ENCODE results near the gene ZBTB40. TPM values are rescaled to one million over a fixed set of nuclear protein-coding genes. Genes with fewer than 3 reads are reported as not detected.

The ZBTB40 gene
- polyA plus RNA-seq, 1 of the 3 experiments (the other 2 are of a cell fraction) = 5.0 TPM

GRCh38 chr1:22465015-22465565 lies 13.4 kb downstream of the ZBTB40 start:
- Histone ChIP-seq H3K9me3 (no peaks in the 10 kb centered on the region), H3K4me2 (no peak overlapping the region), H3K27me3 (ENCODE audit: insufficient read depth) (no peaks in the 10 kb centered on the region), H4K20me1 (ENCODE audit: insufficient read depth) (no peaks in the 10 kb centered on the region), H2AFZ (ENCODE audit: low read depth) (no peak overlapping the region), H3K79me2 (ENCODE audit: insufficient read depth) (peaks cover 31% of the 10 kb centered on the region), H3F3A (replicated peaks; ENCODE audit: insufficient read depth) (no peaks in the 10 kb centered on the region), H3K27ac (ENCODE audit: low read depth in 2 of 2, low read length in 1 of 2) (no peak overlapping the region), H3K4me3 (ENCODE audit: low read depth in 2 of 2, low read length in 1 of 2) (no peak overlapping the region), H3K9me2 (no peaks in the 10 kb centered on the region), H3K9ac (no peak overlapping the region), H3K36me3 (replicated peaks in 1 of 2; ENCODE audit: control insufficient read depth in 1 of 2, insufficient read depth in 2 of 2, low read length in 1 of 2) (no peaks in the 10 kb centered on the region), H3K4me1 (ENCODE audit: control insufficient read depth in 1 of 2, insufficient read depth in 2 of 2, low read depth in 1 of 2, low read length in 1 of 2) (peaks cover 0 to 7% of the 10 kb centered on the region in 2 experiments; a peak in 2 of 4 replicates)
- TF ChIP-seq RCOR1 (IDR thresholded peaks at IDR 0.05; ENCODE audit: low read length) (no peak), FOSL2 (IDR thresholded peaks at IDR 0.05; ENCODE audit: borderline replicate concordance, low read depth) (no peak), RAD21 (IDR thresholded peaks at IDR 0.05; ENCODE audit: low read length) (no peak), SMC3 (IDR thresholded peaks at IDR 0.05; ENCODE audit: low read depth, low read length) (no peak), EP300 (IDR thresholded peaks at IDR 0.05; ENCODE audit: borderline replicate concordance in 1 of 2, low read depth in 1 of 2, low read length in 1 of 2) (no peak), USF1 (IDR thresholded peaks at IDR 0.05; ENCODE audit: borderline replicate concordance, low read depth) (no peak), MEF2A (IDR thresholded peaks at IDR 0.05; ENCODE audit: borderline replicate concordance, low read depth) (no peak), POLR2AphosphoS5 (IDR thresholded peaks at IDR 0.05; ENCODE audit: low read depth, low read length) (no peak), FOXJ3 (CRISPR knock-in tag; IDR thresholded peaks at IDR 0.05) (no peak), GATA2 (CRISPR knock-in tag; IDR thresholded peaks at IDR 0.05) (no peak), MAX (IDR thresholded peaks at IDR 0.05; ENCODE audit: low read depth) (no peak)
- POLR2A ChIA-PET = no interaction called here
- no peak for DNase-seq
- CTCF ChIA-PET = no interaction called here
- WGBS (ENCODE audit: low lambda C conversion rate) = 92% methylated on average over 7 of the region's 9 CpGs

GRCh38 chr1:22465671-22466070 lies 14.0 kb downstream of the ZBTB40 start:
- TF ChIP-seq USF1 (IDR thresholded peaks at IDR 0.05; ENCODE audit: borderline replicate concordance, low read depth) (no peak), CTCF (IDR thresholded peaks at IDR 0.05) (no peak), MXI1 (IDR thresholded peaks at IDR 0.05; ENCODE audit: low read depth, low read length) (no peak), FOSL2 (IDR thresholded peaks at IDR 0.05; ENCODE audit: borderline replicate concordance, low read depth) (no peak), EZH2phosphoT487 (IDR thresholded peaks at IDR 0.05; ENCODE audit: borderline replicate concordance, low read depth) (no peak), RCOR1 (IDR thresholded peaks at IDR 0.05; ENCODE audit: low read length) (no peak), USF2 (IDR thresholded peaks at IDR 0.05; ENCODE audit: borderline replicate concordance, low read depth, low read length) (no peak), MEF2A (IDR thresholded peaks at IDR 0.05; ENCODE audit: borderline replicate concordance, low read depth) (no peak), RXRA (IDR thresholded peaks at IDR 0.05; ENCODE audit: borderline replicate concordance, low read depth) (no peak), EP300 (IDR thresholded peaks at IDR 0.05; ENCODE audit: borderline replicate concordance in 1 of 2, low read depth in 1 of 2, low read length in 1 of 2) (no peak), TCF12 (IDR thresholded peaks at IDR 0.05) (no peak), MAX (IDR thresholded peaks at IDR 0.05; ENCODE audit: low read depth) (no peak), SIN3A (IDR thresholded peaks at IDR 0.05; ENCODE audit: borderline replicate concordance, low read depth, low read length) (no peak), SMC3 (IDR thresholded peaks at IDR 0.05; ENCODE audit: low read depth, low read length) (no peak), FOXJ3 (CRISPR knock-in tag; IDR thresholded peaks at IDR 0.05) (no peak), TEAD4 (IDR thresholded peaks at IDR 0.05; ENCODE audit: borderline replicate concordance, insufficient read depth) (no peak), NFIC (IDR thresholded peaks at IDR 0.05; ENCODE audit: borderline replicate concordance) (no peak), TAF1 (IDR thresholded peaks at IDR 0.05; ENCODE audit: borderline replicate concordance, low read depth, low read length) (no peak)
- H3K36me3 ChIP-seq (replicated peaks in 1 of 2; ENCODE audit: control insufficient read depth in 1 of 2, insufficient read depth in 2 of 2, low read length in 1 of 2) = no peaks in the 10 kb centered on the region
- H3K9me3 ChIP-seq = no peaks in the 10 kb centered on the region
- peaks cover 0 to 13% of the 10 kb centered on the region in 2 experiments; a peak in 2 of 4 replicates for H3K4me1 ChIP-seq (ENCODE audit: control insufficient read depth in 1 of 2, insufficient read depth in 2 of 2, low read depth in 1 of 2, low read length in 1 of 2)
- H3K9me2 ChIP-seq = no peaks in the 10 kb centered on the region
- no peak overlapping the region for H3K4me2 ChIP-seq
- H3K9ac ChIP-seq = no peak overlapping the region
- CTCF ChIA-PET = no interaction called here
- H3K27me3 ChIP-seq (ENCODE audit: insufficient read depth) = no peaks in the 10 kb centered on the region
- H4K20me1 ChIP-seq (ENCODE audit: insufficient read depth) = no peaks in the 10 kb centered on the region
- WGBS (ENCODE audit: low lambda C conversion rate) = 100% methylated on average over 2 of the region's 2 CpGs
- POLR2A ChIA-PET = no interaction called here
- no peak overlapping the region for H3K27ac ChIP-seq (ENCODE audit: low read depth in 2 of 2, low read length in 1 of 2)
- DNase-seq = no peak
- no peak overlapping the region for H2AFZ ChIP-seq (ENCODE audit: low read depth)
- H3K79me2 ChIP-seq (ENCODE audit: insufficient read depth) = peaks cover 29% of the 10 kb centered on the region
- H3F3A ChIP-seq (replicated peaks; ENCODE audit: insufficient read depth) = no peaks in the 10 kb centered on the region
- no peak overlapping the region for H3K4me3 ChIP-seq (ENCODE audit: low read depth in 2 of 2, low read length in 1 of 2)
